GM23338 (cell line): ENCODE measurements around the gene NCOA1. TPM values are rescaled to one million over a fixed set of nuclear protein-coding genes. Genes with fewer than 3 reads are reported as not detected.

ENCODE experiments used
- ATAC-seq: fragments of 200-7000 bp; cut with Tn5 transposase; 3 replicates; pipeline ENCODE4 v1.9.1; 2020
- DNase-seq: peaks from one replicate; pipeline ENCODE4 v3.0.0-alpha.2; 2015; ENCODE audit warnings: low spot score
- H2AFZ ChIP-seq: fragments of 200-600 bp; sonication (generic); 2 replicates; pipeline ENCODE4 v1.8.0; 2016; ENCODE audit warnings: antibody characterized with exemption, mild to moderate bottlenecking, moderate library complexity
- H3F3A ChIP-seq: fragments of 200-600 bp; sonication (generic); replicated peaks from 2 replicates; pipeline ENCODE4 v1.8.0; 2017; ENCODE audit warnings: antibody characterized with exemption, mixed run types, low read depth
- H3K27ac ChIP-seq: fragments of 200-600 bp; sonication (generic); 2 replicates; pipeline ENCODE4 v1.6.1; 2016; ENCODE audit warnings: low read depth
- H3K27me3 ChIP-seq: fragments of 200-600 bp; sonication (generic); 2 replicates; pipeline ENCODE4 v1.8.0; 2016; ENCODE audit warnings: mild to moderate bottlenecking, mixed run types, moderate library complexity; ENCODE audit not compliant: insufficient read depth
- H3K36me3 ChIP-seq: fragments of 200-600 bp; sonication (generic); 2 replicates; pipeline ENCODE4 v1.8.0; 2016; ENCODE audit warnings: mild to moderate bottlenecking; ENCODE audit not compliant: insufficient read depth
- H3K4me1 ChIP-seq: fragments of 200-600 bp; sonication (generic); 2 replicates; pipeline ENCODE4 v1.8.0; 2016; ENCODE audit warnings: mild to moderate bottlenecking, moderate library complexity; ENCODE audit not compliant: insufficient read depth
- H3K4me2 ChIP-seq: fragments of 200-600 bp; sonication (generic); 2 replicates; pipeline ENCODE4 v1.7.1; 2017; ENCODE audit warnings: mixed run types
- H3K4me3 ChIP-seq: fragments of 200-600 bp; sonication (generic); 2 replicates; pipeline ENCODE4 v1.6.1; 2016; ENCODE audit warnings: mixed run types
- H3K79me2 ChIP-seq: fragments of 200-600 bp; sonication (generic); replicated peaks from 2 replicates; pipeline ENCODE4 v1.8.0; 2017; ENCODE audit warnings: mild to moderate bottlenecking; ENCODE audit not compliant: insufficient read depth
- H3K9me2 ChIP-seq: fragments of 200-600 bp; sonication (generic); 2 replicates; pipeline ENCODE4 v1.8.0; 2017; ENCODE audit not compliant: insufficient read depth
- H4K20me1 ChIP-seq: fragments of 200-600 bp; sonication (generic); replicated peaks from 2 replicates; pipeline ENCODE4 v1.8.0; 2017; ENCODE audit warnings: mild to moderate bottlenecking; ENCODE audit not compliant: insufficient read depth
- H3K27ac Mint-ChIP-seq: 2 replicates; pipeline ENCODE4 v1.8.0; 2020; ENCODE audit warnings: inconsistent platforms, mild to moderate bottlenecking, moderate library complexity, mixed read lengths
- H3K27me3 Mint-ChIP-seq: 3 replicates; pipeline ENCODE4 v1.8.0; 2022; ENCODE audit warnings: low read depth, mild to moderate bottlenecking, moderate library complexity, mixed read lengths, inconsistent platforms; ENCODE audit not compliant: insufficient read depth, poor library complexity
- H3K36me3 Mint-ChIP-seq: 3 replicates; pipeline ENCODE4 v1.8.0; 2021; ENCODE audit warnings: low read depth, mild to moderate bottlenecking, inconsistent platforms, moderate library complexity, mixed read lengths
- H3K4me1 Mint-ChIP-seq: 3 replicates; pipeline ENCODE4 v1.8.0; 2020; ENCODE audit warnings: mild to moderate bottlenecking, inconsistent platforms, mixed read lengths
- H3K4me3 Mint-ChIP-seq: 3 replicates; pipeline ENCODE4 v1.8.0; 2021; ENCODE audit warnings: moderate library complexity, mild to moderate bottlenecking, inconsistent platforms, mixed read lengths
- H3K9me3 Mint-ChIP-seq: 3 replicates; pipeline ENCODE4 v1.8.0; 2020; ENCODE audit warnings: moderate library complexity, mild to moderate bottlenecking, inconsistent platforms, mixed read lengths
- CREB1 ChIP-seq: fragments of 250-450 bp; sonication (Bioruptor Pico); IDR thresholded peaks from 2 replicates; pipeline ENCODE4 v1.5.0; 2020; ENCODE audit warnings: low read depth, mild to moderate bottlenecking, moderate library complexity
- CTCF ChIP-seq, 2 experiments: fragments of 200-600 bp in 1 of 2; sonication (generic) in 1 of 2; conservative IDR thresholded peaks; 2 replicates each; pipeline versions ENCODE4 v1.5.1 to v1.6.1; 2016 to 2017; ENCODE audit warnings: antibody characterized with exemption in 2 of 2, low read depth in 2 of 2, mild to moderate bottlenecking in 2 of 2, moderate library complexity in 1 of 2
- ETS1 ChIP-seq: IDR thresholded peaks from 2 replicates; pipeline ENCODE4 v1.6.1; 2016; ENCODE audit warnings: antibody characterized with exemption
- EZH2 ChIP-seq: fragments of 200-600 bp; sonication (generic); IDR thresholded peaks from one replicate; pipeline ENCODE4 v1.8.0; 2017; ENCODE audit warnings: antibody characterized with exemption, mild to moderate bottlenecking, low read depth; ENCODE audit not compliant: unreplicated experiment
- EZH2phosphoT487 ChIP-seq: fragments of 200-600 bp; sonication (generic); IDR thresholded peaks from one replicate; pipeline ENCODE4 v1.8.1; 2018; ENCODE audit warnings: antibody characterized with exemption; ENCODE audit not compliant: unreplicated experiment
- JUNB ChIP-seq: IDR thresholded peaks from one replicate; pipeline ENCODE4 v1.6.1; 2016; ENCODE audit warnings: antibody characterized with exemption; ENCODE audit not compliant: unreplicated experiment
- NANOG ChIP-seq: IDR thresholded peaks from 2 replicates; pipeline ENCODE4 v1.6.1; 2016; ENCODE audit warnings: antibody characterized with exemption, borderline replicate concordance
- POLR2AphosphoS5 ChIP-seq: IDR thresholded peaks from 2 replicates; pipeline ENCODE4 v1.6.1; 2016; ENCODE audit warnings: antibody characterized with exemption, low read depth
- STAT1 ChIP-seq: IDR thresholded peaks from one replicate; pipeline ENCODE4 v1.6.1; 2016; ENCODE audit warnings: antibody characterized with exemption; ENCODE audit not compliant: unreplicated experiment
- ZNF114 ChIP-seq: fragments of 250-450 bp; sonication (Bioruptor Pico); IDR thresholded peaks from 2 replicates; pipeline ENCODE4 v1.5.0; 2020; ENCODE audit warnings: mild to moderate bottlenecking, moderate library complexity
- ZNF331 ChIP-seq: fragments of 250-450 bp; sonication (Bioruptor Pico); IDR thresholded peaks from 2 replicates; pipeline ENCODE4 v1.5.0; 2020; ENCODE audit warnings: low read depth, mild to moderate bottlenecking, moderate library complexity
- polyA plus RNA-seq: library from polyadenylated mRNA; unstranded; fragments of >200 nt; fragmentation: Nextera tagmentation; extraction: Ambion mirVana; gene quantifications from 2 replicates; pipeline ENCODE4 v1.2.1, GENCODE V29; 2016
- total RNA-seq: library from RNA; depleted of rRNA; stranded (reverse); fragments of >200 nt; shearing (Covaris generic); gene quantifications from 2 replicates; pipeline ENCODE4 v1.2.3, GENCODE V29; 2014
- TF ChIP-seq, protein P1 (sequence below): IDR thresholded peaks from one replicate; pipeline ENCODE4 v1.6.1; 2018; ENCODE audit warnings: antibody characterized with exemption; ENCODE audit not compliant: unreplicated experiment
- TF ChIP-seq, protein P2 (sequence below): fragments of 250-450 bp; sonication (Bioruptor Pico); IDR thresholded peaks from 2 replicates; pipeline ENCODE4 v1.5.0; 2020; ENCODE audit warnings: mild to moderate bottlenecking, moderate library complexity

NCOA1 gene
- total and polyA plus RNA-seq, 2 experiments from 2014 or later, result 7.1 to 15.1 TPM

GRCh38 chr2:24558781-24559472 lies 67.9 kb downstream of the NCOA1 start:
- Histone ChIP-seq H4K20me1 (no peaks in the 10 kb centered on the region), H3K27ac (no peak overlapping the region), H3K36me3 (no peaks in the 10 kb centered on the region), H3K27me3 (no peaks in the 10 kb centered on the region), H3K4me1 (0 out of 2 replicates have a peak, but pooled peaks cover 3% of the 10 kb centered on the region), H3F3A (no peaks in the 10 kb centered on the region), H3K4me2 (no peak overlapping the region), H3K79me2 (peaks cover 7% of the 10 kb centered on the region; the same call in 1 of the 2 replicates), H3K9me2 (no peaks in the 10 kb centered on the region; the same call in 1 of the 2 replicates), H3K4me3 (no peak overlapping the region), H2AFZ (no peak overlapping the region)
- Mint-ChIP-seq H3K9me3 (peaks cover 4% of the 10 kb centered on the region; the same call in 1 of the 3 replicates), H3K4me3 (no peak overlapping the region), H3K36me3 (peaks cover 20% of the 10 kb centered on the region), H3K4me1 (peaks cover 8% of the 10 kb centered on the region), H3K27me3 (no peaks in the 10 kb centered on the region), H3K27ac (peak overlapping the region; percentile 25; the same call in 1 of the 2 replicates)
- ATAC-seq, result no peak
- DNase-seq, result no peak
- TF ChIP-seq STAT1 (no peak), ETS1 (no peak), ZNF114 (CRISPR knock-in tag) (no peak), EZH2 (no peak), POLR2AphosphoS5 (no peak), CTCF (conservative IDR thresholded peaks at IDR 0.05; ENCODE audit: low read depth in 2 of 2) (no peak), EZH2phosphoT487 (no peak), CREB1 (CRISPR knock-in tag) (no peak), NANOG (no peak), JUNB (no peak), ZNF331 (CRISPR knock-in tag) (no peak)
- TF ChIP-seq, protein P1, sequence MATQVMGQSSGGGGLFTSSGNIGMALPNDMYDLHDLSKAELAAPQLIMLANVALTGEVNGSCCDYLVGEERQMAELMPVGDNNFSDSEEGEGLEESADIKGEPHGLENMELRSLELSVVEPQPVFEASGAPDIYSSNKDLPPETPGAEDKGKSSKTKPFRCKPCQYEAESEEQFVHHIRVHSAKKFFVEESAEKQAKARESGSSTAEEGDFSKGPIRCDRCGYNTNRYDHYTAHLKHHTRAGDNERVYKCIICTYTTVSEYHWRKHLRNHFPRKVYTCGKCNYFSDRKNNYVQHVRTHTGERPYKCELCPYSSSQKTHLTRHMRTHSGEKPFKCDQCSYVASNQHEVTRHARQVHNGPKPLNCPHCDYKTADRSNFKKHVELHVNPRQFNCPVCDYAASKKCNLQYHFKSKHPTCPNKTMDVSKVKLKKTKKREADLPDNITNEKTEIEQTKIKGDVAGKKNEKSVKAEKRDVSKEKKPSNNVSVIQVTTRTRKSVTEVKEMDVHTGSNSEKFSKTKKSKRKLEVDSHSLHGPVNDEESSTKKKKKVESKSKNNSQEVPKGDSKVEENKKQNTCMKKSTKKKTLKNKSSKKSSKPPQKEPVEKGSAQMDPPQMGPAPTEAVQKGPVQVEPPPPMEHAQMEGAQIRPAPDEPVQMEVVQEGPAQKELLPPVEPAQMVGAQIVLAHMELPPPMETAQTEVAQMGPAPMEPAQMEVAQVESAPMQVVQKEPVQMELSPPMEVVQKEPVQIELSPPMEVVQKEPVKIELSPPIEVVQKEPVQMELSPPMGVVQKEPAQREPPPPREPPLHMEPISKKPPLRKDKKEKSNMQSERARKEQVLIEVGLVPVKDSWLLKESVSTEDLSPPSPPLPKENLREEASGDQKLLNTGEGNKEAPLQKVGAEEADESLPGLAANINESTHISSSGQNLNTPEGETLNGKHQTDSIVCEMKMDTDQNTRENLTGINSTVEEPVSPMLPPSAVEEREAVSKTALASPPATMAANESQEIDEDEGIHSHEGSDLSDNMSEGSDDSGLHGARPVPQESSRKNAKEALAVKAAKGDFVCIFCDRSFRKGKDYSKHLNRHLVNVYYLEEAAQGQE, result no peak
- TF ChIP-seq, protein P2, sequence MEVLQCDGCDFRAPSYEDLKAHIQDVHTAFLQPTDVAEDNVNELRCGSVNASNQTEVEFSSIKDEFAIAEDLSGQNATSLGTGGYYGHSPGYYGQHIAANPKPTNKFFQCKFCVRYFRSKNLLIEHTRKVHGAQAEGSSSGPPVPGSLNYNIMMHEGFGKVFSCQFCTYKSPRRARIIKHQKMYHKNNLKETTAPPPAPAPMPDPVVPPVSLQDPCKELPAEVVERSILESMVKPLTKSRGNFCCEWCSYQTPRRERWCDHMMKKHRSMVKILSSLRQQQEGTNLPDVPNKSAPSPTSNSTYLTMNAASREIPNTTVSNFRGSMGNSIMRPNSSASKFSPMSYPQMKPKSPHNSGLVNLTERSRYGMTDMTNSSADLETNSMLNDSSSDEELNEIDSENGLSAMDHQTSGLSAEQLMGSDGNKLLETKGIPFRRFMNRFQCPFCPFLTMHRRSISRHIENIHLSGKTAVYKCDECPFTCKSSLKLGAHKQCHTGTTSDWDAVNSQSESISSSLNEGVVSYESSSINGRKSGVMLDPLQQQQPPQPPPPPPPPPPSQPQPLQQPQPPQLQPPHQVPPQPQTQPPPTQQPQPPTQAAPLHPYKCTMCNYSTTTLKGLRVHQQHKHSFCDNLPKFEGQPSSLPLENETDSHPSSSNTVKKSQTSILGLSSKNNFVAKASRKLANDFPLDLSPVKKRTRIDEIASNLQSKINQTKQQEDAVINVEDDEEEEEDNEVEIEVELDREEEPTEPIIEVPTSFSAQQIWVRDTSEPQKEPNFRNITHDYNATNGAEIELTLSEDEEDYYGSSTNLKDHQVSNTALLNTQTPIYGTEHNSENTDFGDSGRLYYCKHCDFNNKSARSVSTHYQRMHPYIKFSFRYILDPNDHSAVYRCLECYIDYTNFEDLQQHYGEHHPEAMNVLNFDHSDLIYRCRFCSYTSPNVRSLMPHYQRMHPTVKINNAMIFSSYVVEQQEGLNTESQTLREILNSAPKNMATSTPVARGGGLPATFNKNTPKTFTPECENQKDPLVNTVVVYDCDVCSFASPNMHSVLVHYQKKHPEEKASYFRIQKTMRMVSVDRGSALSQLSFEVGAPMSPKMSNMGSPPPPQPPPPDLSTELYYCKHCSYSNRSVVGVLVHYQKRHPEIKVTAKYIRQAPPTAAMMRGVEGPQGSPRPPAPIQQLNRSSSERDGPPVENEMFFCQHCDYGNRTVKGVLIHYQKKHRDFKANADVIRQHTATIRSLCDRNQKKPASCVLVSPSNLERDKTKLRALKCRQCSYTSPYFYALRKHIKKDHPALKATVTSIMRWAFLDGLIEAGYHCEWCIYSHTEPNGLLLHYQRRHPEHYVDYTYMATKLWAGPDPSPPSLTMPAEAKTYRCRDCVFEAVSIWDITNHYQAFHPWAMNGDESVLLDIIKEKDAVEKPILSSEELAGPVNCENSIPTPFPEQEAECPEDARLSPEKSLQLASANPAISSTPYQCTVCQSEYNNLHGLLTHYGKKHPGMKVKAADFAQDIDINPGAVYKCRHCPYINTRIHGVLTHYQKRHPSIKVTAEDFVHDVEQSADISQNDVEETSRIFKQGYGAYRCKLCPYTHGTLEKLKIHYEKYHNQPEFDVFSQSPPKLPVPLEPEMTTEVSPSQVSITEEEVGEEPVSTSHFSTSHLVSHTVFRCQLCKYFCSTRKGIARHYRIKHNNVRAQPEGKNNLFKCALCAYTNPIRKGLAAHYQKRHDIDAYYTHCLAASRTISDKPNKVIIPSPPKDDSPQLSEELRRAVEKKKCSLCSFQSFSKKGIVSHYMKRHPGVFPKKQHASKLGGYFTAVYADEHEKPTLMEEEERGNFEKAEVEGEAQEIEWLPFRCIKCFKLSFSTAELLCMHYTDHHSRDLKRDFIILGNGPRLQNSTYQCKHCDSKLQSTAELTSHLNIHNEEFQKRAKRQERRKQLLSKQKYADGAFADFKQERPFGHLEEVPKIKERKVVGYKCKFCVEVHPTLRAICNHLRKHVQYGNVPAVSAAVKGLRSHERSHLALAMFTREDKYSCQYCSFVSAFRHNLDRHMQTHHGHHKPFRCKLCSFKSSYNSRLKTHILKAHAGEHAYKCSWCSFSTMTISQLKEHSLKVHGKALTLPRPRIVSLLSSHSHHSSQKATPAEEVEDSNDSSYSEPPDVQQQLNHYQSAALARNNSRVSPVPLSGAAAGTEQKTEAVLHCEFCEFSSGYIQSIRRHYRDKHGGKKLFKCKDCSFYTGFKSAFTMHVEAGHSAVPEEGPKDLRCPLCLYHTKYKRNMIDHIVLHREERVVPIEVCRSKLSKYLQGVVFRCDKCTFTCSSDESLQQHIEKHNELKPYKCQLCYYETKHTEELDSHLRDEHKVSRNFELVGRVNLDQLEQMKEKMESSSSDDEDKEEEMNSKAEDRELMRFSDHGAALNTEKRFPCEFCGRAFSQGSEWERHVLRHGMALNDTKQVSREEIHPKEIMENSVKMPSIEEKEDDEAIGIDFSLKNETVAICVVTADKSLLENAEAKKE, result no peak
